Mesendoderm (in vitro differentiated cells): ENCODE results near the gene CLIP4.

ENCODE experiments used
- DNase-seq: peaks from one replicate; pipeline ENCODE4 v3.0.0; 2013
- H2AK5ac ChIP-seq: 2 replicates; pipeline ENCODE4 v1.6.1; 2013; ENCODE audit warnings: low read length, inconsistent platforms
- H2BK120ac ChIP-seq: 2 replicates; pipeline ENCODE4 v1.6.1; 2013; ENCODE audit warnings: low read depth, mild to moderate bottlenecking, low read length, moderate library complexity, mixed read lengths
- H2BK15ac ChIP-seq: replicated peaks from 2 replicates; pipeline ENCODE4 v1.6.1; 2013; ENCODE audit warnings: low read depth, mild to moderate bottlenecking, moderate library complexity
- H2BK5ac ChIP-seq: 2 replicates; pipeline ENCODE4 v1.6.1; 2013; ENCODE audit warnings: low read length, inconsistent platforms
- H3K18ac ChIP-seq: 2 replicates; pipeline ENCODE4 v1.6.1; 2013; ENCODE audit warnings: mild to moderate bottlenecking, low read length, mixed read lengths
- H3K23ac ChIP-seq: one replicate; pipeline ENCODE4 v1.6.1; 2013; ENCODE audit warnings: low read length
- H3K27ac ChIP-seq: 2 replicates; pipeline ENCODE4 v1.5.1; 2013; ENCODE audit warnings: low read depth, mild to moderate bottlenecking, inconsistent platforms, low read length, moderate library complexity
- H3K27me3 ChIP-seq: 2 replicates; pipeline ENCODE4 v1.6.1; 2013; ENCODE audit warnings: low read length, control low read depth, mild to moderate bottlenecking, inconsistent platforms; ENCODE audit not compliant: insufficient read depth, poor library complexity
- H3K36me3 ChIP-seq: 2 replicates; pipeline ENCODE4 v1.6.1; 2013; ENCODE audit warnings: low read length, inconsistent platforms; ENCODE audit not compliant: control insufficient read depth, insufficient read depth
- H3K4ac ChIP-seq: one replicate; pipeline ENCODE4 v1.6.1; 2013; ENCODE audit warnings: low read depth, mild to moderate bottlenecking, low read length, moderate library complexity
- H3K4me1 ChIP-seq: 2 replicates; pipeline ENCODE4 v1.6.1; 2013; ENCODE audit warnings: low read depth, low read length, inconsistent platforms; ENCODE audit not compliant: control insufficient read depth
- H3K4me2 ChIP-seq: 2 replicates; pipeline ENCODE4 v1.6.1; 2013; ENCODE audit warnings: low read length
- H3K4me3 ChIP-seq: 2 replicates; pipeline ENCODE4 v1.5.1; 2013; ENCODE audit warnings: mild to moderate bottlenecking, low read length
- H3K56ac ChIP-seq: one replicate; pipeline ENCODE4 v1.6.1; 2013; ENCODE audit warnings: low read length
- H3K79me1 ChIP-seq: 2 replicates; pipeline ENCODE4 v1.6.1; 2013; ENCODE audit warnings: low read length, inconsistent platforms
- H3K79me2 ChIP-seq: 2 replicates; pipeline ENCODE4 v1.6.1; 2013; ENCODE audit warnings: mild to moderate bottlenecking, low read length; ENCODE audit not compliant: control insufficient read depth, insufficient read depth
- H3K9ac ChIP-seq: 2 replicates; pipeline ENCODE4 v1.6.1; 2013; ENCODE audit warnings: low read length, inconsistent platforms
- H4K5ac ChIP-seq: one replicate; pipeline ENCODE4 v1.6.1; 2013; ENCODE audit warnings: low read length
- H4K8ac ChIP-seq: one replicate; pipeline ENCODE4 v1.6.1; 2013; ENCODE audit warnings: low read depth, mild to moderate bottlenecking, control low read depth, low read length, moderate library complexity
- WGBS: extraction: QIAGEN DNeasy Blood & Tissue Kit; methylation state at CpG from one replicate; pipeline ENCODE4 v1.1.7; 2013; ENCODE audit warnings: low lambda C conversion rate, missing lambda C conversion rate; ENCODE audit not compliant: insufficient coverage; ENCODE audit errors: extremely low coverage; 5-methylcytosine and 5-hydroxymethylcytosine counted together

CLIP4 gene

GRCh38 chr2:29160184-29160583, 45.0 kb downstream of the CLIP4 start:
- Histone ChIP-seq H4K5ac (no peak overlapping the region), H2BK15ac (no peak overlapping the region), H3K18ac (no peak overlapping the region), H3K56ac (no peak overlapping the region), H3K79me2 (no peaks in the 10 kb centered on the region), H3K27ac (no peak overlapping the region), H3K79me1 (no peaks in the 10 kb centered on the region), H3K9ac (no peak overlapping the region), H3K4me1 (no peaks in the 10 kb centered on the region), H2BK120ac (no peak overlapping the region), H3K4ac (no peak overlapping the region), H3K23ac (no peak overlapping the region), H3K36me3 (no peaks in the 10 kb centered on the region), H2BK5ac (no peak overlapping the region), H3K4me3 (no peak overlapping the region), H3K27me3 (no peaks in the 10 kb centered on the region), H4K8ac (no peak overlapping the region), H2AK5ac (no peak overlapping the region), H3K4me2 (no peak overlapping the region)
- DNase-seq, result no peak
- no CpG with 5 or more reads among the region's 5 CpGs for WGBS

- no peak overlapping the region for H3K56ac ChIP-seq
- H3K4me3 ChIP-seq, result no peak overlapping the region
- H4K8ac ChIP-seq, result no peak overlapping the region
- H2BK5ac ChIP-seq, result no peak overlapping the region
- H4K5ac ChIP-seq, result no peak overlapping the region
- DNase-seq, result no peak
- H3K79me2 ChIP-seq, result no peaks in the 10 kb centered on the region
- H2BK15ac ChIP-seq, result no peak overlapping the region
- H3K23ac ChIP-seq, result no peak overlapping the region
- no peak overlapping the region for H3K4me2 ChIP-seq
- H3K36me3 ChIP-seq, result no peaks in the 10 kb centered on the region
- no peaks in the 10 kb centered on the region for H3K4me1 ChIP-seq
- no CpG with 5 or more reads among the region's 1 CpG for WGBS
- no peak overlapping the region for H2AK5ac ChIP-seq
- no peaks in the 10 kb centered on the region for H3K27me3 ChIP-seq
- no peak overlapping the region for H3K4ac ChIP-seq
- H3K9ac ChIP-seq, result no peak overlapping the region
- no peak overlapping the region for H3K27ac ChIP-seq
- H3K79me1 ChIP-seq, result no peaks in the 10 kb centered on the region
- H3K18ac ChIP-seq, result no peak overlapping the region
- H2BK120ac ChIP-seq, result no peak overlapping the region
These were observed 47.2 kb downstream of the CLIP4 start for GRCh38 chr2:29162204-29162928.

DNA sequence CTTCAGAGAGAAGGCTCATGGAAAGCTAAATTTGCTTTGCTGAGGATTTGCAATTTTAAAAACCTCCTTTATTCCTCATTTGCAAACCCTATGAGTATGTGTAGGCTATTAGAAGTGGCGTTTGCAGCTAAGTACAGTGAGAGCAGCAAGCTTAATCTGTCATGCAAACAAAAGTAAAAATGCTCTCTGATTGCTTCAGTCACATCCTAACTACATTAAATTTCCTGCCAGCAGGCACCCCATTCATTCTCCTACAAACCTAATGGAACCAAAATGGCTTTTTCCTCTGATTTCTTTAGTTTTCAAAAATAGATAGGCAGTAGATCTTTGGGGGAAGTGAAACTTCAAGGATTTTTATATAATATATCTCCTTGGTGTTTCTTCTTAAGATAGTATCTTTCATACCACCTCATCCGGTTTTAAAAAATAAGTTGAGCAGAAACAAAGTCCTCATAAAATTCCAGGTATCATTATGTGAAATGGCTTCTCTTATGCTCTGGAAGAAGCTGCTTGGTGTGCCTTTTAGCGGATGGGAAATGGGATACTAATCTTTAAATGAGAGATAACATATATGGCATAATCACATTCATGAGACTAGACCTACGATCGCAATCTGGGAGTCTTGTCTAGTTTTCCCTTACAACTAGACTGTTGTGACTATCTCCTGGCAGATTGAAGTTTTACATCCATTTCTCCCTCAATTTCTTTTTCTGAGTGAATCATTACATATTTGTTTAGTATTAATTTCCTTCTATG, 49.1 kb downstream of the CLIP4 start:
- WGBS, result no CpG with 5 or more reads among the region's 5 CpGs
- no peak overlapping the region for H3K4ac ChIP-seq
- H3K27ac ChIP-seq, result no peak overlapping the region

DNA sequence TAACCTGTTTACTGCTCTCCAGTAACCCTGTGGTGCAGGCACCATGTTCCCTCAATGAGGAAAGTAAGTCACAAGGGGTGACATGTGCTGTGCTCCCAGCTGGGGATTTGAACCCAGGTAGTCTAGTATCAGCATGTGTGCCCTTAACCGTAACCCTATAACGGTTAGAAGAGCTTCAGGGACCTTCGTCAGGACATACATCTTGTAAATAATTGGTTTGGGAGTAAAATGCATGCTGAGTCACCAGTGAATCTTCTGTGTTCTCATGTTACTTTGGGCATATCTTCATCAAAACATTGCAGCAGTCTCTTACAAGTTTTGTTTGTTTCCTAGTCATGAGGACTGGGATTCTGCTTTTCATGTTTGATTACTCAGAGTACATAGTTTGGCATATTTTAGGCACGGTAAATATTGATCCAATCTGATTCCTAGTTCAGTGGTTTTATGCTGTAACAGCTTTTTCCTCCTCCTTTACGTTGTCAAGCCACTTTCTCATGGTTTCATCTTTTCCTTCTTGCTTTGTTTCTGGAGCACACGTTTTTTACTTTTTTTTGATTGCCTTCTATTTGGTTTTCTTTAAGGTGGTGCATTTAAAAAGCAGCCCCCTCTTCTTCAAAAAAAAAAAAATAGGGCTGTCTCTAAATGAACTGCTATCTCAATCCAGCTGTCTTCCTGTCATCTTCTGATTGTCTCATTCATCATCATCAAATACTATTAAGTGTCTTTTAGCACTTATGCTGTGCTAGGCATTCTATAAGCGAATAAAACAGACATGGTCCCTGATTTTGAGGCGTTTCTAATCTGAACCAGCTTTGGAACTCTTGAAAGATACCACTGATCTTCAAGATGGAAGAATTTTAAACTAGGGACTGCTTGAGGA, 50.4 kb downstream of the CLIP4 start:
- Histone ChIP-seq H3K27ac (no peak overlapping the region), H3K4ac (no peak overlapping the region), H3K56ac (no peak overlapping the region), H3K79me2 (no peaks in the 10 kb centered on the region), H3K79me1 (no peaks in the 10 kb centered on the region), H3K4me2 (no peak overlapping the region), H3K23ac (no peak overlapping the region), H3K4me3 (no peak overlapping the region), H4K8ac (no peak overlapping the region), H2BK120ac (no peak overlapping the region), H2AK5ac (no peak overlapping the region), H3K18ac (no peak overlapping the region), H4K5ac (no peak overlapping the region), H3K4me1 (no peaks in the 10 kb centered on the region), H3K27me3 (no peaks in the 10 kb centered on the region), H3K9ac (no peak overlapping the region), H2BK5ac (no peak overlapping the region), H2BK15ac (no peak overlapping the region), H3K36me3 (no peaks in the 10 kb centered on the region)
- WGBS, result no CpG with 5 or more reads among the region's 8 CpGs
- peak; percentile 16 for DNase-seq

More for the DNA sequence above, 49.1 kb downstream of the CLIP4 start:
- H3K4me1 ChIP-seq, result no peaks in the 10 kb centered on the region
- no peaks in the 10 kb centered on the region for H3K36me3 ChIP-seq
- H3K4me3 ChIP-seq, result no peak overlapping the region
- no peak overlapping the region for H3K9ac ChIP-seq
- H2BK5ac ChIP-seq, result no peak overlapping the region
- no peak overlapping the region for H2BK15ac ChIP-seq
- H3K4me2 ChIP-seq, result no peak overlapping the region
- no peak overlapping the region for H3K56ac ChIP-seq
- no peaks in the 10 kb centered on the region for H3K79me1 ChIP-seq
- H2BK120ac ChIP-seq, result no peak overlapping the region
- no peak overlapping the region for H2AK5ac ChIP-seq
- no peaks in the 10 kb centered on the region for H3K79me2 ChIP-seq
- H4K5ac ChIP-seq, result no peak overlapping the region
- no peak for DNase-seq
- H3K27me3 ChIP-seq, result no peaks in the 10 kb centered on the region
- H3K18ac ChIP-seq, result no peak overlapping the region
- no peak overlapping the region for H3K23ac ChIP-seq
- no peak overlapping the region for H4K8ac ChIP-seq

DNA sequence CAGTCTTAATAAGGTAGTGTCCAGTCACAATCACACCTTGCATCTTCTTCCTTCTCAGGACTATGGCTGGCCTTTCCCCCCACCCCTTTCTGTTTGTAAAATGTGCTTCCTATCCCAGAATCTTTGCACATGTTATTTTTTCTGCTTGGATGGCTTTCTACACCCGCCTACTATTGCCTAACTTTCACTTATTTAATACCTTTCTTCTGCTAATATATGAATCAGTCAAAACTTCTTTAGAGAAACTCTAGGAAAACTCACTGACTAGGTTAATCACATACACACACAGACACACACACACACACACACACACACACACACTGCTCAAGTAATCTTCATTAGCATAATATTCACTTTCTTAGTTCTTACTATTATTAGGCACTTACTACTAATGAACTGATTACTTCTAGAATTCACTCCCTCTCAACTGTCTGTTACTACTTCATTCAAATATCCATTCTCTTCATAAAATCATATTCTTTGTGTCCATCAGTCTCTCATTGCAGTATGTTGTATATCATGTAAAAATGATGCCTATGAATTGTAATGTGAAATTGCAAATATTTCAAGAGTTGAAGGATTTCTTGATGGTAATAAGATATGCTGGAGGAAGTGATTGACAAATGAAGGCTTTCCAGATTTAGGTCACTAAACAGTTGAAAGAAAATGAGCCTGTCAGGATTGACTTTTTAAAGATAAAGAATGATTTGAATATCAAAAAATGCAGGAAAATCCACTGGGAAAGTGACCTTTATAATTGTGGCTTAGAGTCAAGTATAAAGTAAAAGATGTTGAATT, 51.2 kb downstream of the CLIP4 start:
- Histone ChIP-seq H3K36me3 (no peaks in the 10 kb centered on the region), H4K8ac (no peak overlapping the region), H3K9ac (no peak overlapping the region), H3K79me2 (no peaks in the 10 kb centered on the region), H3K79me1 (no peaks in the 10 kb centered on the region), H2BK120ac (no peak overlapping the region), H3K4ac (no peak overlapping the region), H4K5ac (no peak overlapping the region), H3K56ac (no peak overlapping the region), H3K27me3 (no peaks in the 10 kb centered on the region), H3K4me2 (no peak overlapping the region), H2BK5ac (no peak overlapping the region), H3K4me3 (no peak overlapping the region), H3K23ac (no peak overlapping the region), H3K4me1 (no peaks in the 10 kb centered on the region), H2AK5ac (no peak overlapping the region), H3K18ac (no peak overlapping the region), H3K27ac (no peak overlapping the region), H2BK15ac (no peak overlapping the region)
- WGBS, result no CpG with 5 or more reads among the region's 1 CpG
- no peak for DNase-seq
